Activated CD4-positive, alpha-beta T cell treated with anti-CD3 and anti-CD28 coated beads, Interleukin-10, Interleukin-2, amounts not matched to agents 100 ng/mL and 50 ng/mL, durations not matched to agents 16 hours and 8 hours (primary cell): ENCODE results near the gene ADAM8.
"Not testable (repeated sequence)": the region's sequence is repeated elsewhere in the genome, so short reads cannot be mapped to it uniquely, and the experiment has no call there.

Experiments
- DNase-seq: peaks from one replicate; pipeline ENCODE4 v3.0.0-alpha.2; 2020

The ADAM8 gene

DNA sequence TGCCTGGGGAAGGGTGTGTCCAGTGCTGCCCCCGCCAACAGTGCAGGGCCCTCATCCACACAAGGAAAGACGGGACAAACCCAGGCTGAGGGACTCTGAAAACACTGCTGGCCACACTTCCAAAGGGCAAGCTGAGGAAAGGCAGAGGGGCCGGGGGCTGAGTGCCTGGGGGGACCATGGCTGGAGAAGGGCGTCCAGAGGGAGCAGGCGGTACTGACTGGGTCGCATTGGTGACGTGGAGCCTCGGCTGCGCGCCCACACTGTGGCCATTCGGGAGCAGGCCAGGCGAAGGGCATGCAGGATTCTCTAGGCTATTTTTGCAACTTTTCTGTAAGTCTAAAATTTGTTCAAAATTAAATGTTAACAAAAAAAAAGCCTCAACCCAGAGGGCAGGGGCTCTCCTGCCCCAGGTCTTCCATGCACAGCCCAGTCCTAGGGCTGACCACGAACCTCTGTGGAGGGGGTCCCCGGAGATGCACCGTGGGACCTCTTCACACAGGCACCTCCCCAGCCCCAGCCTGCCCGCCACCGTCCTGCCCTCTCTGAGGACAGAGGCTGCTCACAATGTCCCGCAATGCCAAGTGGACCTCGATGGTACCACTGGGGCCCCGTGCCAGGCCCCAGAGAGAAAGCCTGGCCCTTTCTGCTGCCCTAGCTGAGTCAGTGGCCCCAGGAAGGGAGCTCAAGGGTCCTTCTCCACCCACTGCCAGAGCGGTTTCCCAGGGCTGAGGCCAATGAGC, 10.4 kb downstream of the ADAM8 start:
- DNase-seq: no peak

DNA sequence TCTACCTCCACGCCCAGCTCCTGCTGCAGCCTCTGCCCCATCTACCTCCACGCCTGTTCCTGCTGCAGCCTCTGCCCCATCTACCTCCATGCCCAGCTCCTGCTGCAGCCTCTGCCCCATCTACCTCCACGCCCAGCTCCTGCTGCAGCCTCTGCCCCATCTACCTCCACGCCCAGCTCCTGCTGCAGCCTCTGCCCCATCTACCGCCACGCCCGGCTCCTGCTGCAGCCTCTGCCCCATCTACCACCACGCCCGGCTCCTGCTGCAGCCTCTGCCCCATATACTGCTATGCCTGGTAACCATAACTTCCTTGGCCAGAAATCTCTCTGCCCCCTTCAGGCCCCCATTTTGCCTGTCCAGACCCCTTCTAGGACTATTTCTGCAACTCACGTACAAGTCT, 11.6 kb downstream of the ADAM8 start:
- not testable (repeated sequence) for DNase-seq

DNA sequence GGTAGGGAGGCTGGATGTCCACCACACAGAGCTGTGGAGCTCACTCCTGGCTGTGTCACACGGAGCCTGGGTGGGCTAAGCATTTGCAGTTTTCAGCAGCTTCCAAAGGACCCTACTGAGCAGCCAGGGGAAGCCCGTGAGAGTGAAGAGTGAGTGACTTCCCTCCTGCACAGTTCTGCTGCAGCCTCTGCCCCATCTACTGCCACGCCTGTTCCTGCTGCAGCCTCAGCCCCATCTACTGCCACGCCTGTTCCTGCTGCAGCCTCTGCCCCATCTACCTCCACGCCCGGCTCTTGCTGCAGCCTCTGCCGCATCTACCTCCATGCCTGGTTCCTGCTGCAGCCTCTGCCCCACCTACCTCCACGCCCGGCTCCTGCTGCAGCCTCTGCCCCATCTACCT, 12.2 kb downstream of the ADAM8 start:
- peak; percentile 55 for DNase-seq

DNA sequence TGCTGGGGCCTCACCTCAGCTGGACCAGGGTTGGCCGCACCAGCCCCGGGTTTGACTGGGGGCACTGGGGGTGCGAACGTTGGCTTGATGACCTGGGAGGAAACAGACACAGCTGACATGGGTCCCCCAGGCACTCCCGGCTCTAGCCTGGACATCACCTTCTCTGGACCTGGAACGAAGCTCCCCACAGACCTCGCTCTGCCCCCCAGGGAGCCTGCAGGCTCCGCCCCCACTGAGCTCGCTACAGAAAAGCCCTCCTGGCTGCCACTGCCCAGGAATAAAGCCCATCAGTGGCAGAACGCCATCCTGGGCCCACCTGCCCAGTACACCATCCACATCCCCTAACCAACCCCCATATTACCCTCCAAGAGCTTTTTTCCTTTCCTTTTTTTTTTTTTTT, 13.0 kb downstream of the ADAM8 start:
- no peak for DNase-seq

DNA sequence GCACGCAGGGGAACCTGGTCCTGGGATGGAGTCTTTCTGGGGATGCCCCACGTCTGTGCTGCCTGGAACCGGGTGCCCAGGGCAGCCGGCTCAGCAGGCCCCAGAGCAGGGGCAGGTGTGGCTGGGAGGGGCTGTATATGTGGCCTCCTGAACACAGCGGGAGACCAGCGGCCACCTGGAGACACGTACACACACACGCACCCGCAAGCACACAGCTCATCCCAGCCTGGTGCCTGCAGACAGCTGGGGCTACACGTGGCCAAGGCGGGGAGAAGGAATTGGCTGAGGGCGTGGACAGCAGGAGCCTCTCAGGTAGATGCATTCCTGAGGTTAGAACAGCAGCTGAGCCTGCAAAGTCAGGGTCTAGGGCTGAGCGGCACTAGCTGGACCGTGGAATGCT, 14.0 kb downstream of the ADAM8 start:
- DNase-seq: no peak

DNA sequence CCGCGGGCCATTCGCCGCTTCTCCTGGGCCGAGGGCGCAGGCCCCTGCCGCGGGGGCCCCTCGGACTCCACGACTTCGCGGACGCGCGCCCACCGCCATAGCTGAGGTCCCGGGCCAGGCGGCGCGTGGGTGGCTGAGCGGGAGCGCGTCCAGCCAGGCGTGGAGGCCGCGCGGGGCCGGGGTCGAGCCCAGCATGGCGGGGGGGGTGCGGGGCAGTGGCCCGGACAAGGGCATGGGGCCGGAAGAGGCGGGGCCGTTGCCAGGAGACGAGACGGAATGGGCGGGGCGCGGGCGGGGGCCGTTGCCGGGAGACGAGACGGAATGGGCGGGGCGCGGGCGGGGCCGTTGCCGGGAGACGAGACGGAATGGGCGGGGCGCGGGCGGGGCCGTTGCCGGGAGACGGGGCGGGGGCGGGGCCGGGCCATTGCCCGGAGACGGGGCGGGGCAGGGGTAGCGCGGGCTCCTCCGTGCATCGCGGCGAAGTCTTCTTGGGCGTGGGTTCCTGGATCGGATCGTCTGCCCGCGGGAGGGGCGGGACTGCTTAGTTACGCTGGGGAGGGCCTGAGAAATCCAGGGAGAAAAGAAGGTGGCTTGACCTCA, 14.8 kb downstream of the ADAM8 start:
- peak; percentile 89 for DNase-seq

DNA sequence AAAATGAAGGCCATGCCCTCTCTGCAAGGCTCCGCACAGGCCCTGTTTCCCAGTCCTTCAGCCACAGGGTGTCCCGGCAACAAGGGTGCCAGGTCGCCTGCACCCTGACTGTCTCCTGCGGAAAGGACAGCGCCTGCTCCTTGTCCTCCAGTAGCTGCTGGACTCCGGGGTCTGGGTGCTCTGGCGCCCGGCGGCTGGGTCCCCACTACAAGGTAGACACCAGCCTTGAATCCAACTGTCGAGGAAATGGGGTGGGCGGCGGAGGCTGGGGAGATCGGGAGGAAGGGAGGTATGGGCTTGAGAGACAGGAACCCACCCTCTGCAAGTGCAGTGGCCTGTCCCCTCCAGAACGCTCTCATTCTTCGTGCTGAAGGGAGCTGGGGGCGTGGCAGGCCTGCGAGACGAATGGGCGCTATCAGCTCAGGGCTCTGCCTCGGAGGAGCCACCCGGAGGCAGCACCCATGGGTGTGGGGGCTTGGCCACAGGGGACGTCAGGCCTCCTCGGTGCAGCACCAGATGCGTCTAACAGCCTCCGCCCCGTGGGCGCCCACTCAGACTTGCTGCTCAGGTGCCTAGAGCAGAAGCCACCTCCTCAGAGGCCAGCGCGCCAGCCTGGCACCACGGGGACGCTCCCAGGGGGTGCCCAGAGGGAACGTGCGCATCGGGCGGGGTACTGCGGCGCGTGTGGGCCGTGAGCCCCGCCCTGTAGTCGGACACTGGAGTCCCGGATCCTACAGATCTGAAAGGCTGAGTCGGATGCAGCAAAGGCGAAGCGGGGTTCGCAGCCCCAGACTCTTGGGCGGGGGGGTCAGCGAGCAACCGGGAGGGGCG, 15.6 kb downstream of the ADAM8 start:
- DNase-seq: peak; percentile 70

DNA sequence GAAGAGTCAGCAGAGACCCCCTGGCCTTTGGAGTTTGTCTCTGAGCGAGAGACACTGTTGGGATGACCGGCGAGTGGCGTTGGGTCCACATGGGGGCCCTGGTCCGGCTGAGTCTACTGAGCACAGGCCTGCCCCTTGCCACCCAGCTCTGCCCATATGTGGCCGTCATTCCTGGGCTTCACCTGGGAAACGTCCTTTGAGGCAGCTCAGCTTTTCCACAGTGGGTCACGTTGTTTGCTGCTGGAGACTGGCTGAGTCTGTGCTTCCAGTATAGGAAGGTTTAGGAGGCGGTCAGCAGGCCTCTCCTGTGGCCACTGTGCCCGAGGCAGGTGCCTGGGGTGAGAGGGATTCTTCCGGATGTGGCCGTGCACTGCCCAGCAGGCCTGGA, 17.1 kb downstream of the ADAM8 start:
- no peak for DNase-seq

DNA sequence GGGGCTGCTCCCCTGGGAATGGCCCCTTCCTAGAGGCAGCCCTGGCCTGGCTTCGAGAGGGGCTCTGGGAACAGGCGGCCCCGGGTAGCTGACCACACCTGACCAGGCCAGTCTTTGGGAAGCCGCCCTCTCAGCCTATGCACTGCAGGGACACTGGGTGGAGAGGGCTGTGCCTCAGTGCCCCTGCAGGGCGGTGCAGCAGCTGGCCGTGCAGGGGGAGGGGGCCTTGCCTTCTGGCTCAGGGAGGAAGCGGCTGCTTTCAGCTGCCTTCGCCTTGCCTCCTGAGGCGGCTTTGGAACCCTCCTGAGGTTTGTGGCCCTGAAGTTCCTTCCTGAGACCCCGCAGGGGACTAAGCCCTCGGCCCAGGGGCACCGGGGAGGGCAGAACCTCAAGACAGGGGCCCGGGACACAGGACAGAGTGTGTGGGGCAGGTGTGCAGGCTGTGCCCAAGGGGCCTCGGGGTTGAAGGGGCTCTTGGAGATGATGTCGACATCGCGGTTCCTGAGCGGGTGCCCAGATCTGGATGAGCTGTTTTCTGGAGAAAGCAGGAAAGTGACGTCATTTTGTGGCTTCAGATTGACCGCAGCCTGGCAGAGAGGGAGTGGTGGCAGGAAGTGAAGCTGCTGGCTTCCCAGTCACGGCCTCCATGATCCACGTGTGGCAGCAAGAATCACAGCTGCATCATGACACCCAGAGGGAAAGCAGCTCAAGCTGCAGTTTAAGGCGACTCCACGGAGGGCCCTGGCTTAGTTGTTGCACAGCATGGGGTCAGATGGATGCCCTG, 17.7 kb downstream of the ADAM8 start:
- peak; percentile 96 for DNase-seq

DNA sequence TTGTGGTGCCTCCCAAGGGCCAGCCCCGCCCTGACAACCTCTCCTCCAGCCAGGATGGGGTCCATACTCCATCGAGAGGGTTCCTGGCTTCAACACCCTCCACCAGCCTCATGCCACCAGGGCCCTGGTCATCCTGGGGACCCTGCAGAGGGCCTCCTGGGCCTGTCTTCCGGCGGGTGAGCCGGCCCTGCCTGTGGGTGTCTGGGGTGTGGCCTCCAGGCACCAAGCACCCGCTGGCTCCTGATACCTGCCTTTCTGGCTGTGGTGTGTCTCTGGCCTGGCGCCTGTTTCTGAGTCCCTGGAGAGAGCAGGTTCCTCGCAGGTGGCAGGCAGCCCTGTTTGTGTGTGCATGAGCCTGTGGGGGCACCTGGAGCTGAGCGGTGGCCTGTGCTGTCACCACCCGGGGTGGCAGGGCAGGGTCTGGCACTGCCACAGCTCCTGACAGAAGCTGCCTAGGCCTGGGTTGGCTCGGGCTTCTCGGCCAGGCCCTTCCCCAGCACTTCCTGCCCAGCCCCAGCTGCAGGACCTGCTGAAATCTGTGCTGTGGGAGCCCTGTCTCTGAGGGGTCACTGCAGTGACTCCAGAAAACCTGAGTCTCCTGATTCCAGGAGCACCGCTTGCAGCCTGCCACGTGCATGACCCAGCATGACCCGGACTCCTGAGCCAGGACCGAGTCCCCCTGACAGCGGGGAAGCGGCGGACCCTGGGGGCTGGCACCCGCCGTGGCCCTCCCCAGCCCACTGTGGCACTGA, 18.4 kb downstream of the ADAM8 start:
- peak; percentile 66 for DNase-seq

DNA sequence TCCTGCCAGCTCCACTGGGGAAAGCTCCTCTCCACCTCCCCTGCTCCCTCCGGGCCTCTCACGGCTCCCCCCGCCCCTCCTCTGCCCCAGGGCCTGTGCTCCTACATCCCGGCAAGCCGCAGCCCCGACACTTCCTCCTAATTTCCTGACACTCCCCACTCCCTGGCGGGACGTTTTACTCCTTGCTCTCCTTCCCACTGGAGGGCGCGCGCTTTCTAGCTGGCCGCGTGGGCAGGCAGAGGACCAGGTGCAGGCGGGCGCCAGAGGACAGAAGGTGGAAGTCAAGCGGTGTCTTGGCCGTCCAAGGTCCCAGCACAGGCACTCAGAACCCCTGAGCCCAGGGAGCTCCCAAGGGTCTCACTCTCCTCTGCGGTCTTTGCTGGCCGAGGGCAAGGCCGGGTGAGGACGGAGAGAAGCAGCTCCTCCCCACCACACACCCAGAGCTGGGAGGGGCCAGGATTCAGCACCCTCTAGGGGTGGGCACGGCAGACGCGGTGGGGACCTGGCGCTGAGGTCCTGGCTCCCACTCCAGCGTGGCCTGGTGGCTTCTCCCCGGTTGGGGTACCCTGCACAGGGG, 19.1 kb downstream of the ADAM8 start:
- peak; percentile 40 for DNase-seq

DNA sequence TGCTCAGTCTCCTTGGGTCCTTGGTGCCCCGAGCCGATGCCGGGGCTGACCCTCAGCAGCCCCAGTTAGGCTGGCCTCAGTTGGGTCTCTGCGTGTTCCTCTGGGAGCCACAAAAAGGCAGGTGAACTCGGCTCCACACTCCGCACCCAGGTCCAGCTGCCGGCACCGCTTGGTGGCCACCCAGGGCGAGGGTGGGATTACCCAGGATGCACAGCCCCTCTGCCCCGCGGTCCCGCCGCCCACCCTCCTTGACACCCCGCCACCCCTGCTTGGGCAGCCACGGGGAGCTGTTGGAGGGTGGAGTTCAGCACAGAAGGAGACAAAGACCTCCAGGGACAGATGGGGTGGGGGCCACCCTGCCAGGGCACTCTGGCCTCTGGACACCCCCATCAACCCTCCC, 21.3 kb downstream of the ADAM8 start:
- no peak for DNase-seq

DNA sequence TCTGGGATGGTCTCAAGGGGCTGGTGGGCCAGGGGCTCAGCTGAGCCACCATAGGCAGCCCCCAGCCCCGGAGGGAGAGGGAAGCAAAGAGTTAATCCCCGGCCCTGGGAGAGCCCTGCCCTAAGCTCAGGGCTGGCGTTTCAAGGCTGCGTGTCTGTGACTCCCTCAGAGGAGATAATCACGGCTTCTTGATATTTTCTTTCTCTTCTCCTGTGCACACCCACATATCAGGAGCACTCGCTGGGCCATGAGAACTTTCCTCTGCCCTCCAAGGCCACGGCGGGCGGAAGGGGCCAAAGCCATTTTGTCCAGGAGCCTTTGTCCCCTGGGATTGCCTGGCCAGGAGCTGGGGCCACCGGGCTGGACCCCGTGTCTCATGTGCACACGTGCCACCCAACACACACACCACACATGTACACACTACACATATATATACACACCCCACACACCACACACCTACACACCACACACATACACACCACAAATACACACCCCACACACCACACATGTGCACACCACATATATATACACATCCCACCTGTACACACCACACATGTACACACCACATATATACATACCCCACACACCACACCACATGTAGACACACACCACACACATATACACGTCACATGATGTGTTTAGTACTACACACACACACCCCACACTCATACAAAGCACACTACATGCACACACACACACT, 22.1 kb downstream of the ADAM8 start:
- no peak for DNase-seq

DNA sequence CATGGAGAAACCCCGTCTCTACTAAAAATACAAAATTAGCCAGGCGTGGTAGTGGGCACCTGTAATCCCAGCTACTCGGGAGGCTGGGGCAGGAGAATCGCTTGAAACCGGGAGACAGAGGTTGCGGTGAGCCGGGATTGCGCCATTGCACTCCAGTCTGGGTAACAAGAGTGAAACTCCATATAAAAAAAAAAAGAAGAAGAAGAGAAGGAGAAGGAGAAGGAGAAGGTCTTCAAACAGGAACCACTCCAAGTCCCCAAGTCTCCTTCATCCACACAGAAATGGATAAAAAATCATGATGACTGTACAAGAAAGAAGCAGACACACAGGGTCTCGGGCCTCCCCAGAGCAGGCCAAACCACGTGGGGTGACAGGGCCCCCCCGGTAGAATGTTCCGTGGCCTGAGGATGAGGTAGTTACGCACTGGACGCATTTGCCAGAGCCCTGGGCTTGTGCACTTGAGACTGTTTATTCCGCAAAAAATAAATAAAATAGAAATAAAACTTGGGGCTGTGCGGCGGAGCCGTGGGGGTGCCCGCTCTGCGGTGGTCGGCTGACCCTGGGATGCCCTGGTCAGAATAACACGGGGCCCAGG, 23.2 kb downstream of the ADAM8 start:
- no peak for DNase-seq

DNA sequence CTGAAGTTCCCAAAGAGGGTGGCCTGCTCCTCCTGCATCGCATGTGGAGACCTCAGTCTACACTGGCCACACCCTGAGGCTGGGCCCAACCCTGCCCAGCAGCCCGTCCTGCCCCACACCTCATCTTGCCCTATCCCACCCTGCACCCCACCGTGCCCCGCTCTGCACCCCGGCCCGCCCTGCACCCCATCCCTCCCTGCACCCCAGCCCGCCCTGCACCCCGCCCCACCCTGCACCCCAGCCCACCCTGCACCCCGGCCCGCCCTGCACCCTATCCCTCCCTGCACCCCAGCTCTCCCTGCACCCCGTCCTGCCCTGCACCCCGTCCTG, 24.5 kb downstream of the ADAM8 start:
- DNase-seq: no peak

DNA sequence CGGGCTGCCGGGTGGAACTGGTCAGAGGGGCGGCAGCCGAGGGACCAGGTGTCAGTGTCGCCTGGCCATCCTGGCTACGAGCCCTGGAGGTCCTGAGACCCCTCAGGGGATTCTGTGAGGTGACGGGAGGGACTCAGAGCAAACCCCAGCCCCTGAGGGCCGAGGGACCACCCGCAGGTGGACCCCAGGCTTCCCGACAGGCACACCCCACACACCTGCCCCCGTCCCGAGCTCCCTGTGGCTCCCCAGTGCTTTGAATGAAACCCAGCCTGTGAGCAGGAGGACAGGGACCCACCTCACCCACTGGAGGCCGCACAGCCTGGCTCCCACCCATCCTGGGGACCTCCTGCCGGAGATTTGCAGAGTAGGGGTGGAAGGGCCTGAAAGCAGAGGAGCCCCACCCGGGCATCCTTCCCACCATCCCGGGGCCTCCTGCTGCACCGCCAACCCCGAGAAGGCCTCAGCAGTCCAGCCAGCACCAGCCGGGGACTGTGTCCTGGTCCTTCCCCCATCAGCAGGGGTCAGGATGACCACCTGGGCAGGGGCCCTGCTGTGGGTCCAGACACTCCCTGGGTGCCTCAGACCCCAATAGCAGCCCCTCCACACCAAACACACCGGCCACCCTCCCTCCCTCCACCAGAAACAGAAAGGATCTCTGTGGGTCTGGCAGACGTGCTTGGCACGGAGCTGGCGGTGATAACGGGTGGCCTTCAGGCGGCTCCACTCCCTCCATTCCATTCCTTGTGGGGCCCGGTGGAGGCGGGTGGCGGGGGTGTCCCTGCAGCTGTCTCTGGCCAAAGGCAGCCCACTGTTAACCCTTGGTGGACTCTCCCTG, 25.1 kb downstream of the ADAM8 start:
- DNase-seq: no peak

DNA sequence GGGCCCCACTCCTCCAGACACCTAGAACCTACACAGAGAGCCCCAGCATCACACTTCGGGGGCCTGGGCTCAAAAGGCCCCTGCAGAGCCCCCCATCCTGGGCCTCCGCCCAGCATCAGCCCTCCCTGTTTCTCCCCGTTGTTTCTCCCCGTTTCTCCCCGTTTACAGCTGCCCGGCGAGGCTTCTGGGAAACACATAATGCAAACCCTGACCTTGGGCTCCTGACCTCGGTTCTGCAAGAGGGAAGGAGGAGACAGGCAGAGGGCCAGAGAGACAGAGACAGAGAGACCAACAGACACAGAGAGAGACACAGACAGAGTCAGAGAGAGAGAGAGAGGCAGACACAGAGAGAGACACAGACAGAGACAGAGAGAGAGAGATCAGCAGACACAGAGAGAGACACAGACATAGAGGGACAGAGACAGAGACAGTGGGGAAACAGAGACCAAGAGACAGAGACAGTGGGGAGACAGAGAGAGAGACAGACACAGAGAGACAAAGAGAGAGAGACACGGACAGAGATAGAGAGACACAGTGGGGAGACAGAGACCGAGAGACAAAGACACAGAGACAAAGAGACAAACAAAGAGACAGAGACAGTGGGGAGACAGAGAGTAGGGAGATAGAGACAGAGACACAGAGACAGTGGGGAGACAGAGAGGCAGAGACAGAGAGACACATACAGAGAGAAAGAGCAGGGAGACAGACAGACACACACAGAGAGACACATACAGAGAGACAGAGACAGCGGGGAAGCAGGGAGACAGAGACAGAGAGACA, 26.5 kb downstream of the ADAM8 start:
- no peak for DNase-seq

DNA sequence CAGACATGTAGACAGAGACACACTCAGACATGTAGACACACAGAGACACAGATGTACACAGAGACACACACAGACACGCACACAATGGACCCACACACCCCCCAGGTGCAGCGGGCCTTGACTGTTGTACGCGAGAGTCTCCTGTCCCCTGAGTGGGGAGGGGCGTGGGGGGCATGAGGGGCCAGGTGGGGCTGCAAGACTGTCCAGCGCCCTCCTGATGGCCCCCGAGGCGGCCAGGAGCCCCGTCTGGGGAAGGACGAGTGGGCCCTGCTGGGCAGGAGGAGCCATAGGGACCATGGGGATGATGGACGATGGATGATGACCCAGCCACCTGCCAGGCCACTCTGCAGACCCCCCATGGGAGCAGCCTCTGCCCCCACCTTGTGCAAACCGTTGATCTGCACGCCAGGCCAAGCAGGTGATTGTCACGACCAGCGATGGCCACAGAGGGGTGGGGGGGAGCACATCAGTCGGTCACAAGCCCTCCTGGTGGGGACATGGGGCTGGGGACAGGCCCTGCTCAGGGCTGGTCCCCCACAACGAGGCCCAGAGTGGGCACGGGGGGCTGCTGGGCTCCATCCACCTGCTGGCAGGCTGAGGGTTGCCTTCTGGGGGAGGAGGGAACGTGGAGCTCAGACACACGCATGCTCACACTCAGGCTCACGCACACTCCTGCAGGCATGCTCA, 27.4 kb downstream of the ADAM8 start:
- no peak for DNase-seq

DNA sequence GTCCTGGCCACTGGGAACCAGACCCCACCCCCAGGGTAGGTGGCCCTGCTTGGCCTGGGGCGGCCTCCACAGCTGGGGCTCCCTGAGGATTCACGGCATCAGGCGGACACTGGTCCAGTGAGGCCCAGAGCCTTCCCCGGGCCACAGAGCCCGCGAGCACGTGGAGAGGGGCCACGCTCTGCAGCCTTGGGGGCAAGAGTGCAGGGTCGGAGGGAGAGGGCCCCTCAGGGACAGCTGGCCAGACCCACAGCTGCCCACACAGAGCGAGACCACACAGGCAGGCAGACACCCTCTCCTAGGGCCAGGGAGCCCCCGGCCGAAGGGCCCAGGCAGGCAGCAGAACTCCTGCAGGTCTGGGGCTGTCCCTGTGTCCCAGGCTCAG, 28.3 kb downstream of the ADAM8 start:
- DNase-seq: no peak
